Measurements from ENCODE around the gene PJVK. TPM values are rescaled to one million over a fixed set of nuclear protein-coding genes. Genes with fewer than 3 reads are reported as not detected.

The PJVK gene
- total RNA-seq, 2 donors from 2014 or later: 0.91 to 4.7 TPM

DNA sequence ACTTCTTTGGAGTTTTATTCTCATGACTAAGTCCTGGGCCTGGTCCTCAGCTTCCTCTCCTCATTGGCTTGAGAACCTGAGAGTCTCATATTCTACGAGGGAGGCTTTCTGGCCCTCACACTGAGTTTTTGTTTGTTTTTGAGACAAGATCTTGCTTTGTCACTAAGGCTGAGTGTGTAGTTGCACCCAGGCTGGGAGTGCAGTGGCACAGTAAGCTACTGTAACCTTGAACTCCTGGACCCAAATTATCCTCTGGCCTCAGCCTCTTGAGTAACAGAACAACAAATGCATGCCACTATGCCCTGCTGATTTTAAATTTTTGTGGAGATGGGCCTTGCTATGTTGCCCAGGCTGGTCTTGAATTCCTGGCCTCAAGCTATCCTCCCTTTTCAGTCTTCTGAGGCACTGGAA lies 22.8 kb upstream of the PJVK start:
- intact Hi-C loops (cut with DNase I): no loop called here
- no peaks in the 10 kb centered on the region for H3K9me3 ChIP-seq
- no peaks in the 10 kb centered on the region for H3K27me3 ChIP-seq (replicated peaks; ENCODE audit: insufficient read depth)
- TF ChIP-seq POLR2A (IDR thresholded peaks at IDR 0.05) (no peak), POLR2AphosphoS5 (IDR thresholded peaks at IDR 0.05) (no peak)
- TF ChIP-seq, protein P1, sequence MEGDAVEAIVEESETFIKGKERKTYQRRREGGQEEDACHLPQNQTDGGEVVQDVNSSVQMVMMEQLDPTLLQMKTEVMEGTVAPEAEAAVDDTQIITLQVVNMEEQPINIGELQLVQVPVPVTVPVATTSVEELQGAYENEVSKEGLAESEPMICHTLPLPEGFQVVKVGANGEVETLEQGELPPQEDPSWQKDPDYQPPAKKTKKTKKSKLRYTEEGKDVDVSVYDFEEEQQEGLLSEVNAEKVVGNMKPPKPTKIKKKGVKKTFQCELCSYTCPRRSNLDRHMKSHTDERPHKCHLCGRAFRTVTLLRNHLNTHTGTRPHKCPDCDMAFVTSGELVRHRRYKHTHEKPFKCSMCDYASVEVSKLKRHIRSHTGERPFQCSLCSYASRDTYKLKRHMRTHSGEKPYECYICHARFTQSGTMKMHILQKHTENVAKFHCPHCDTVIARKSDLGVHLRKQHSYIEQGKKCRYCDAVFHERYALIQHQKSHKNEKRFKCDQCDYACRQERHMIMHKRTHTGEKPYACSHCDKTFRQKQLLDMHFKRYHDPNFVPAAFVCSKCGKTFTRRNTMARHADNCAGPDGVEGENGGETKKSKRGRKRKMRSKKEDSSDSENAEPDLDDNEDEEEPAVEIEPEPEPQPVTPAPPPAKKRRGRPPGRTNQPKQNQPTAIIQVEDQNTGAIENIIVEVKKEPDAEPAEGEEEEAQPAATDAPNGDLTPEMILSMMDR (IDR thresholded peaks at IDR 0.05): no peak
- WGBS: 50% methylated on average over 1 of the region's 1 CpG
- no peak overlapping the region for H3K4me3 ChIP-seq
- H3K27ac ChIP-seq: no peak overlapping the region
- no peaks in the 10 kb centered on the region for H3K36me3 ChIP-seq
- H3K4me1 ChIP-seq (replicated peaks): no peaks in the 10 kb centered on the region
- no peak for DNase-seq (ENCODE audit: low spot score)

DNA sequence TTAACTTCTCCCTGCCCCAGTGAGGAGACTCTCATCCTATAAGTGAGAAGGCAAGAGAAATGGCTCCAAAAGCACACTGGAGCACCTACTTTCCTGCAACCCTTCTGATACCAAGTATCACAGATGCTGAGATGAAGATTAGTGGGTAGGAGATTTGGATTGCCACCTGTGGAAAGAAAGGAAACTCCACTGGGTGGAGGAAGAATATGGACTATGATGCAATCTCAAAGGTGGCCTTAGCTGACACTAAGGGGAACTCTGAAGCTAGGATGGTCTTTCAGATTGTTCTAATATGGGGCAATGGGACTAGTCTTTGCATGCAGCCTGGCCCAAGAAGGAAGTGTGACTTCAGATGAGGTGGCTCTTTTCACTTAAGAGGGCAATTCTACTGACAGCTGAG lies 21.8 kb upstream of the PJVK start:
- Histone ChIP-seq H3K27ac (no peak overlapping the region), H3K4me3 (no peak overlapping the region), H3K4me1 (replicated peaks) (no peaks in the 10 kb centered on the region), H3K27me3 (replicated peaks; ENCODE audit: insufficient read depth) (no peaks in the 10 kb centered on the region), H3K9me3 (no peaks in the 10 kb centered on the region), H3K36me3 (no peaks in the 10 kb centered on the region)
- TF ChIP-seq, protein P1 (IDR thresholded peaks at IDR 0.05): no peak
- TF ChIP-seq POLR2AphosphoS5 (IDR thresholded peaks at IDR 0.05): no peak
- TF ChIP-seq POLR2A (IDR thresholded peaks at IDR 0.05): no peak
- intact Hi-C loops (cut with DNase I): no loop called here
- no peak for DNase-seq (ENCODE audit: low spot score)

GRCh38 chr2:178436662-178437061 lies 14.5 kb upstream of the PJVK start:
- H3K4me3 ChIP-seq: no peak overlapping the region
- intact Hi-C loops (cut with DNase I): no loop called here
- no peaks in the 10 kb centered on the region for H3K36me3 ChIP-seq
- WGBS: 100% methylated on average over 2 of the region's 2 CpGs
- H3K27me3 ChIP-seq (replicated peaks; ENCODE audit: insufficient read depth): no peaks in the 10 kb centered on the region
- H3K9me3 ChIP-seq: no peaks in the 10 kb centered on the region
- DNase-seq (ENCODE audit: low spot score): no peak
- TF ChIP-seq, protein P1 (IDR thresholded peaks at IDR 0.05): no peak
- TF ChIP-seq POLR2AphosphoS5 (IDR thresholded peaks at IDR 0.05) (no peak), POLR2A (IDR thresholded peaks at IDR 0.05) (no peak)
- H3K27ac ChIP-seq: no peak overlapping the region
- peaks cover 3% of the 10 kb centered on the region for H3K4me1 ChIP-seq (replicated peaks)

DNA sequence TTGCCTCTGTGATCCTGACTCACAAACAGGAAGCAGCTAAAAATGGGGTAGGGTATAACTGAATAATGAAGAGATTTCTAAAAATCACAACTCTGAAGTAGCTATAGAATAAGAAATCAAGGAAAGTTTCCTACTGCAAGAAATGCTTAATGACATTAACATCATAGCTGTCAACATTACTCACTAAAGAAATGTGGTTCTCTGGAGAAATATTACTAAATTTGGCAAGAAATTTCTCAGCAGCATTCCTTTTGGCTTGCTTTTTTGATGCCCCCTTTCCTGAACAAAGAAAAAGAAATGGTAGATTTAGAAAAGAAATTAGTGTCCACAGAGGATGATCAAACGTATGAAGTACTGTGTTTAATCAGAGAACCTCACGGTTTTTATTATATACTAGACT lies 9.8 kb upstream of the PJVK start:
- Histone ChIP-seq H3K36me3 (no peaks in the 10 kb centered on the region), H3K4me1 (replicated peaks) (peaks cover 3% of the 10 kb centered on the region), H3K27ac (no peak overlapping the region), H3K4me3 (no peak overlapping the region), H3K27me3 (replicated peaks; ENCODE audit: insufficient read depth) (no peaks in the 10 kb centered on the region), H3K9me3 (no peaks in the 10 kb centered on the region)
- intact Hi-C loops (cut with DNase I): no loop called here
- DNase-seq (ENCODE audit: low spot score): no peak
- TF ChIP-seq POLR2AphosphoS5 (IDR thresholded peaks at IDR 0.05) (no peak), POLR2A (IDR thresholded peaks at IDR 0.05) (no peak)
- TF ChIP-seq, protein P1 (IDR thresholded peaks at IDR 0.05): no peak
- WGBS: 59% methylated on average over 2 of the region's 2 CpGs

DNA sequence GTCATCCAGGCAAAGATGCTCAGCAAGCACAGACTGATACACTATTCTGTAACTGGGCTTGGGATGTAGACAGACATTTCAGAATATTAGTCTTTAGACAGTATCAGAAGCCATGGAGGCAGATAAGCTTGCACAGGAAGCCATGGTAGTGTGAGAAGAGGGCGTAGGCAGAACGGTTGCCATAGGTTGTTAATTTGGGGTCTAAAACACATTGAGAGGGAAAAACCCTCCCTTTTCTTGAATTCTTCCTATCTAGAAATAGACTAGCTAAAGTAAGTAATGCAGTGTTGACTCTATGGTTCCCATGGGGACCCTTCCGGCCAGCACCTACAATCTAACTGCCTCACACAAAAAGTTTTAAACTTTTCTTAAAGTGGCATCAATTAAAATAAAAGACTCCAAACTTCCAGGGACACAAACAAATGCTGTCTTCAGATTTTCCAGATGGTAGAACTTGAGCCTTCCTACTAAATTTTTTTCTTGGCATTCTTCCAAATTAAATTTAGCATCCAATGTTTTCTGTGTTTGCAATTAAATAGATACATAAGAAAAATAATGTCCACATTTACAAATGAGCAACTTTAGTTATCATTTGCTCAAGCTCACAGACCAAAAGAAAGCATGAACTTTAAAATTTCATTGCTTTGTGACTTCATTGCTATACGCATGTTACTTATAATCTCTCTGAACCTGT lies 2.1 kb upstream of the PJVK start:
- Histone ChIP-seq H3K4me3 (peak overlapping the region; percentile 69 to 80), H3K9me3 (no peaks in the 10 kb centered on the region), H3K27me3 (replicated peaks; ENCODE audit: insufficient read depth) (no peaks in the 10 kb centered on the region), H3K27ac (peak overlapping the region in 1 of 2 donors; percentile 98), H3K36me3 (no peaks in the 10 kb centered on the region), H3K4me1 (replicated peaks) (peaks cover 6% of the 10 kb centered on the region)
- TF ChIP-seq, protein P1 (IDR thresholded peaks at IDR 0.05): no peak
- no peak for TF ChIP-seq POLR2AphosphoS5 (IDR thresholded peaks at IDR 0.05)
- TF ChIP-seq POLR2A (IDR thresholded peaks at IDR 0.05): no peak
- DNase-seq (ENCODE audit: low spot score): no peak
- 73% methylated on average over 4 of the region's 4 CpGs for WGBS
- intact Hi-C loops (cut with DNase I): no loop called here

Measured in prostate gland (tissue), 2 donors.